Amygdala (tissue), 56 donors: ENCODE results near the gene RFC5.
A peak's percentile ranks its signal among the peaks of the same experiment; 100 is the strongest.
"Not testable (repeated sequence)": the region's sequence is repeated elsewhere in the genome, so short reads cannot be mapped to it uniquely, and the experiment has no call there.

Experiments
- DNase-seq, 56 donors: peaks; one replicate each; lab custom pipeline; 2025; lab: John Stamatoyannopoulos, UW

Gene RFC5

GRCh38 chr12:118013283-118013682 is 3.2 kb upstream of the RFC5 start:
- no peak for DNase-seq

DNA sequence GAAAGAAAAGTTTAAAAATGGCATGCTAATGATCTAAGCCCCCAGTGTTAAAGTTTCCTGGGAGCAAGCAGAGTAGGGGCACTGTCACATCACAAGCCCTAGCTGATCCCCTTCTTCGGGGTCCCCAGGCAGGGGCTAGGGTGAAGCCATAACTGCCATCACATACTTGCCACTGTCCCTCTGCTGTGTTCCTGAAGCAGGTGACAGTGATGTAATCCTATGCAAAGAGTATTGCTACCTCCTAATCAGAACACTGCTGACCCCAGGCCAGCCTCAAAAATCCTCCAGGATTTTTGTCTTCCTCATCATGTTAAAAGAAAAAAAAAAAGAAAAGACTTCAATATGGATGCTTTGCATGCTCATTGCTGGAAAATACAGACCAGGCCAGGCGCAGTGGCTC is 1.2 kb upstream of the RFC5 start:
- DNase-seq, result no peak

DNA sequence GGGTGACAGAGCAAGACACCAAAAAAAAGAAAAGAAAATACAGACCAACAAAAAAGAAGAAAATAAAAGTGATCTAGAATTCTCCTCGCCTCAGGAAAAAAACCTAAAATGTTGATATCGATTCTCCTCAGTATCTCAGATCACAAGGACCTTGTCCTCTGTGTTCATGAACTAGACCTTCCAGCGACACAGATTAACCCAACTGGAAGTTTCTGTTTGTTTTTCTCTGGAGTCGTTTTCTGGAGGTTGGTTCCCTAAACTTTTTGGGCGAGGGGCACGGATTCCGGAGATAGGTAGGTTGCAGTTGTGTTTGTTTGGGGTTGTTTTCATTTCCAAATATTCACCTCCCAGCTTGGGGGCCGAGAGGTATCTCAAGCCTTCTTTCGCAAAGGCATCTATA is 559 bp upstream of the RFC5 start:
- no peak for DNase-seq

DNA sequence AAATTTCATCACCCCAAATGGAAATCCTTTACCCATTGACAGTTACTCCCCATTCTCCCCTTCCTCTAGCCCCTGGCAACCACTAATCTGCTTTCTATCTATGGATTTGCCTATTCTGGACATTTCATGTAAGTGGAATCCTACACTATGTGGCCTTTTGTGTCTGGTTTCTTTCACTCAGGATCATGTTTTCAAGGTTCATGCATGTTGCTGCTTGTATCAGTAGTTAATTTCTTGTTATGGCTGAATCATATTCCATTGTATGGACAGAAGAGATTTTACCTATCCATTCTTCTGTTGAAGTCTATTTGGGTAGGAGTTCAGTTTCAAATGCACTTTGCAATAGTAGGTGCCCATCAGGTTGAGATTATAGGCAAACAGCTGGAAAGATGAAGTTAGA is 1.4 kb downstream of the RFC5 start:
- no peak for DNase-seq

DNA sequence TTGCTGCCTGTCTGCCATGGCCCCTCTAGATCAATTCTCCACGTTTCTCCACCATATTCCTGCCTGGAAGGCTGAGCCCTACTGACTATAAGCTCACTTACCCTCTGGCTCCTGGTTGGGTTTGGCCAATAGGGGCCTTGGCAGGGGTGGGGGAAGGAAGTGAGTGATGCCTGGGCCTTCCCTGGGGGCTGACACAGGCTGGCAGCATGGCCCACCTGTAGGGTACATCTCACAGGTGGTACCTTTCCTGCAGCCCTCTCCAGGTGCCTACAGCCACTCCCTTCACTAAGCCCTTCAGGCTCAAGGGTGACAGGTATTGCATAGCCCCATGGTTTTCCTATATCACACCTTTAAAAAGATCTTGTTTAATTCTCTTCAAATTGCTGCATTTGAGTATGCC is 3.5 kb downstream of the RFC5 start:
- no peak for DNase-seq

DNA sequence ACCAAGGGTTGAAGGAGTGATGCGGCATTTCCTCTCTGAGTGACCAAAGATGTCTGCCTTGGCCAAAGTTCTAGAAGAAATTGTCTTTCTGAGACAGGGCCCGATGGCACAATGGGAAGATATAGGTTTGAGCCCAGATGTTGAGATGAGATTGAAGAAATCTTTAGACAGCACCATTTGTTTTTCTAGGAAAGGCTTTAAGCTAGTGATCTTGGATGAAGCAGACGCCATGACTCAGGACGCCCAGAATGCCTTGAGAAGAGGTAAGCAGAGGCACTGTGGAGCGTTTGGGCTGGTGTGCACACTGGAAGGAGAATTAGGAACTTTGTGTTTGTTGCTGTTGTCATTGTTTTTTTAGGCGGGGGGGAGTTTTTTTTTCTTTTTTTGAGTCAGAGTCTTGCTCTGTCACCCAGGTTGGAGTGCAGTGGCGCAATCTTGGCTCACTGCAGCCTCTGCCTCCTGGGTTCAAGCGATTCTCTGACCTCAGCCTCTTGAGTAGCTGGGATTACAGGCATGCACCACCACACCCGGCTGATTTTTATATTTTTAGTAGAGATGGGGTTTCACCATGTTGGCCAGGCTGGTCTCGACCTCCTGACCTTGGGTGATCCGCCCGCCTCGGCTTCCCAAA is 5.7 kb downstream of the RFC5 start:
- not testable (repeated sequence) for DNase-seq

- DNase-seq, result no peak
Measured at GRCh38 chr12:118022728-118023109, 6.2 kb downstream of the RFC5 start.

DNA sequence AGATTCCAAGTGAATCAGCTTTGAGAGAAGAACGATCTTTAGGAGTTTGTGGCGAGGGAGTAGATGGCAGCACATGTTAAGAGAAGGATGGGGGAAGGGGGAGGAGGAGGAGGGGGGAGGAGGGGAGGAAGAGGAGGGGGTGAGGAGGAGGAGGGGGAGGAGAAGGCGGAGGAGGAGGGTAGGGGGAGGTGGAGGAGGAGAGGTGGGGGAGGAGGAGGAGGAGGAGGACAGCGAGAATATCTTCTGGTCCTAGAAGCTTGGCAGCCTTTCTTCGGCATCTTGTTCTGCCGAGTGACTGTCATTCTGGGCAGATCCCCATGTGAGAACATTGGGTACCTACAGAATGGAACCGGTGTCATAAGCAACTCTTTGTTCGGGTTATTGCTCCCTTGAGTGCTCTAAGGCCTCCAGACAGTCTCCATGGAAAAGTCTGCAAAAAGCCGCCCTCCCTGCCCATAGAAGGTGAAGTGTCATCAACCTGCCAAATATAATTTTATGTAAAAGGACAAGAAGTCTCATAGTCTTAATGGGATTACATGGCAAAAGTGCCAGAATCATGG is 6.9 kb downstream of the RFC5 start:
- peak in 2 of 56 donors; percentile 0 to 1 for DNase-seq

- peak in 11 of 56 donors; percentile 1 to 42 (median 13) for DNase-seq
Measured at GRCh38 chr12:118025168-118025567, 8.7 kb downstream of the RFC5 start.

DNA sequence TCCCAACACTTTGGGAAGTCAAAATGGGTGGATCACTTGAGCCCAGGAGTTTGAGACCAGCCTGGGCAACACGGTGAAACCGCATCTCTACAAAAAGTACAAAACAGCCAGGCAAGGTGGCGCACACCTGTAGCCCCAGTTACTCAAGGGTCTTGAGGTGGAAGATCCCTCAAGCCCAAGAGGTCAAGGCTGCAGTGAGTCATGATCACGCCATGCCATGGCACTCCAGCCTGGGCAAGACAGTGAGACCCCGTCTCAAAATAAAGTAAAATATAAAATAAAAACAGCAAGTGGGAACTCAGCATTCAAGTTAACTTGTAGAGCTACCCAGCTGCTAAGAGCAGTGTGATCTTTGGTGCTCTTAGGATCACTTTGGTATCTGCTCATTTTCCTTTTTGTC is 12.7 kb downstream of the RFC5 start:
- no peak for DNase-seq

DNA sequence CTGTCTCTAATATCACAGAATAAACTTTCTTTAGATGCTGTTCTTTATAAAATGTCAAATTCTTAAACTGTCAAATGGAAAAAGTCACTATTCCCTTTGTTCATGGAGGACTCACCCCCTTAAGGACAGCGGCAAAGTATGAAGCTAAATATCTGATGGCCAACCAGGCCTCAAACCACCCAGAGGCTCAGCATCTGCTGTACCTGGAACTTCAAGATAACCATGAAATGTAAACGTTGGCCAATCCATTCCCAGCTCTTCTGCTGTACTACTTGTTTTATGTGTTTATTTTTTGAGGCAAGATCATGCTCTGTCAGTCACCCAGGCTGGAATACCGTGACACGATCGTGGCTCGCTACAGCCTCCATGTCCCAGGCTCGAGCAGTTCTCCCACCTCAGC is 15.7 kb downstream of the RFC5 start:
- no peak for DNase-seq

- DNase-seq, result no peak
Measured at GRCh38 chr12:118033323-118033722, 16.8 kb downstream of the RFC5 start.

GRCh38 chr12:118033902-118034301 is 17.4 kb downstream of the RFC5 start:
- DNase-seq, result no peak

- DNase-seq, result peak in 13 of 56 donors; percentile 2 to 52 (median 25)
Measured at GRCh38 chr12:118034429-118035189, 18.1 kb downstream of the RFC5 start.

DNA sequence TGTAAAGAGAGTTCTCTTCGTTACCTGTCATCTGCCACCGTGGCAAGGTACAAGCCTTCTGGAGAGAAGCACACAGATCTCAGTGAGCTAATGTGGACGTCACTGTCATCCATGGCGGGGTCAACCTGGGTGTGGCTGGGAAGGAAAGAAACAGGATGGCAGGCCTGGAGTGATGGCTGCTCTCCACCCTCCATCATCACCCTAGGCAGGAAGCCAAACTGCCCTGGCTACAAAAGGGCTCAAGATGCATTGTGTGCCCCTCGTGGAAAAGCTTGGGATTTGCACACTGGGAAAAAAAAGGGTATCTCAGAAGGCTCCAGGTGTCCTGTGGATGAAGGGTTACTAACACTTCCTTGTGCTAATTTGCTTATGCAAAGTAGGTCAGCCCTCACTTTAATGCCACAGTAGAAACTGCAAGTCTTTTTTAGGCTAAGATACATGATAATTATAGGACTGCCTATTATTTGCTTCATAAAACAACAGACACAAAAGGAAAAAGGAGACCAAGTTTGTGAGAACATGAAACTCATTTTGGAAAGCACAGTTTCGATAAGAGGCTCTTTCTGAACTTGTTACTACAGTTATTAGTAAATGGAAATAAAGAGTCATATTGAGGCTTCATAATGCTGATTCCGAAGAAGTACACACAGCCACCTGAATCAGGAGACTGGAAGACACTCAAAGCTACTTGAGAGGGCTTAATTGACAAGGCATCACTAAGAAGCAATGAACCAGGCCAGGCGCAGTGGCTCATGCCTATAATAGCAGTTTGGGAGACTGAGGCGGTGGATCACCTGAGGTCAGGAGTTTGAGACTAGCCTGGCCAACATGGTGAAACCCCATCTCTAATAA is 18.9 kb downstream of the RFC5 start:
- peak in 10 of 56 donors; percentile 3 to 52 (median 23) for DNase-seq

DNA sequence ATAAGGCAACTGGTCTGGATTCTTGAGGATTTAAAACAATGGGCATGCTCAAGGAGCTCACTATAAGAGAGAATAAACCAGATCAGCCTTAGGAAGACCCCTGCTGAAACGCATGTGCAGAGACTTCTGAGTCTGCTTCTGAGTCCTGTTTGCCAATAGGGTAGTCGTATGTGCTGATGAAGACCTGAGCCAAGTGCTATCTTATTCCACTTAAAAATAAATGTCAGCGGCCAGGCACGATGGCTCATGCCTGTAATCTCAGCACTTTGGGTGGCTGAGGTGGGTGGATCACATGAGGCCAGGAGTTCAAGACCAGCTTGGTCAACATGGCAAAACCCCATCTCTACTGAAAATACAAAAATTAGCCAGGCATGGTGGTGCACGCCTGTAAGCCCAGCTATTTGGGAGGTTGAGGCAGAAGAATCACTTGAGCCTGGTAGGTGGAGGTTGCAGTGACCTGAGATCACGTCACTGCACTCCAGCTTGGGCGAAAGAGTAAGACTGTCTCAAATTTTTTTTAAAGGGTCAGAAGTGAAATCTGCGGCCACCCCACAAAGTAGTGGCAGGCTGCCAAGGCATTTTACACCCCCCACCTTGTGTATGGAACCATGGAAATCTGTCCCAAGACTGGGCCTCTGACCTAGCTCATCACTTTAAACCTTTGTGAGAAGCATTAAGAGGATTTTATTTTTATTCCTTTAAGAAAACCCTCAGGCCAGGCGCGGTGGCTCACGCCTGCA is 20.3 kb downstream of the RFC5 start:
- DNase-seq, result no peak

GRCh38 chr12:118038137-118038536 is 21.6 kb downstream of the RFC5 start:
- no peak for DNase-seq

- no peak for DNase-seq
Measured at GRCh38 chr12:118042091-118042490, 25.6 kb downstream of the RFC5 start.

- no peak for DNase-seq
Measured at GRCh38 chr12:118044075-118044474, 27.6 kb downstream of the RFC5 start.

DNA sequence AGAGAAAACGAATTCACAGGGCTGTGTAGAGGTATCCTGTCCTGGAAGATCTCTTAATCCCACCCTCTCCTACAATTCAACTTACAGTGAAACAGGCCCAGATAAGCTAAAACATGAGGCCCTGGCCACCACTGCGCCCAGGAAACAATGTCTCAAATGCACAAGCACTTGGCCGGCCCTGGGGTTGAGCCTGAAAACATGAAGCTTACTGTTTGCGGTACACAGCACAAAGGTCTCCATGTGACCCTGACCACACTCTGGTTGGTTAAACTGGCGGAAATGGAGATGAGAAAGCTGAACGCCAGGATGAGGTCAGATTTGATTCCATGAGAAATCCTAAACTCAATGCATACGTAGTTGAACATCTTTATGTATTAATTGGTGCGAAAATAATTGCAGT is 28.1 kb downstream of the RFC5 start:
- no peak for DNase-seq
